ACC112 (cell line): Measurements from ENCODE around the gene SLC13A2.

ENCODE experiments used
- H2AFZ ChIP-seq: fragments of 200-600 bp; sonication (generic); one replicate; pipeline ENCODE4 v1.6.0; 2017; ENCODE audit warnings: antibody characterized with exemption, low read length; ENCODE audit not compliant: unreplicated experiment
- H3K27ac ChIP-seq: fragments of 200-600 bp; sonication (generic); 2 replicates; pipeline ENCODE4 v1.5.1; 2014; ENCODE audit warnings: low read depth, mild to moderate bottlenecking, antibody characterized with exemption, low read length, moderate library complexity
- H3K27me3 ChIP-seq: fragments of 200-600 bp; sonication (generic); 2 replicates; pipeline ENCODE4 v1.6.1; 2014; ENCODE audit warnings: mild to moderate bottlenecking, antibody characterized with exemption, low read length, moderate library complexity, mixed read lengths; ENCODE audit not compliant: insufficient read depth
- H3K36me3 ChIP-seq: fragments of 200-600 bp; sonication (generic); 2 replicates; pipeline ENCODE4 v1.6.1; 2016; ENCODE audit warnings: mild to moderate bottlenecking, antibody characterized with exemption, low read length, moderate library complexity, mixed read lengths; ENCODE audit not compliant: insufficient read depth
- H3K4me1 ChIP-seq: fragments of 200-600 bp; sonication (generic); one replicate; pipeline ENCODE4 v1.6.1; 2016; ENCODE audit warnings: low read length, mixed read lengths; ENCODE audit not compliant: insufficient read depth, unreplicated experiment, control insufficient read depth
- H3K4me3 ChIP-seq: fragments of 200-600 bp; sonication (generic); 2 replicates; pipeline ENCODE4 v1.5.1; 2014; ENCODE audit warnings: mild to moderate bottlenecking, low read depth, low read length
- H3K79me2 ChIP-seq: fragments of 200-600 bp; sonication (generic); one replicate; pipeline ENCODE4 v1.6.0; 2016; ENCODE audit warnings: low read length; ENCODE audit not compliant: control insufficient read depth, unreplicated experiment, insufficient read depth

SLC13A2 gene

DNA sequence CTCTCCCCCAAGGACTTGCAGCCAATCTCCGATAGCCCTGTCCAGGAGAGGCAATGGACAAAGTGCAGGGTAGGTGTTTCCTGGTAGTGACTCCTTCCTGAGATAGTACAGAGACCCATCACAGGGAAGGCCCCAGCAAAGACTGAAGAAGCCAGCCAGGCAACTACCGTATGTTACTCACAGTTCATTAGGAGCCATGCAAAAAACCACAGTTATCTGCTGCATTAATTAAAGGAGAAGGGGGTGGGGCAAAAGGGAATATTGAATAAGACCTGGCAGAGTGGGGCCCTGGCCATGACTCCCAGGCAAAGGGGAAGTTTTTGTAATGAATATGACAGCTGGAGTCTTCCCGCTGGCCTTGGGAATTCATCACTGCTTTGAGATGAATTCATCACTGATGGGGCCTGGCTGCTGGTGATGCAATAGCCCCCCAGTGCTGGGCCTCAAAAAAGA lies 2.5 kb upstream of the SLC13A2 start:
- H3K79me2 ChIP-seq: no peaks in the 10 kb centered on the region
- no peak overlapping the region for H2AFZ ChIP-seq
- peaks cover 7% of the 10 kb centered on the region for H3K4me1 ChIP-seq
- H3K36me3 ChIP-seq: no peaks in the 10 kb centered on the region
- H3K4me3 ChIP-seq: no peak overlapping the region
- no peak overlapping the region for H3K27ac ChIP-seq
- peaks cover 20% of the 10 kb centered on the region; the same call in 1 of the 2 replicates for H3K27me3 ChIP-seq

- H3K4me1 ChIP-seq: peaks cover 6% of the 10 kb centered on the region
- H3K36me3 ChIP-seq: no peaks in the 10 kb centered on the region
- H3K27me3 ChIP-seq: peaks cover 15% of the 10 kb centered on the region; the same call in 1 of the 2 replicates
- H3K4me3 ChIP-seq: no peak overlapping the region
- H3K27ac ChIP-seq: no peak overlapping the region
- no peak overlapping the region for H2AFZ ChIP-seq
- no peaks in the 10 kb centered on the region for H3K79me2 ChIP-seq
These were observed 1.7 kb upstream of the SLC13A2 start for GRCh38 chr17:28471531-28472342.

DNA sequence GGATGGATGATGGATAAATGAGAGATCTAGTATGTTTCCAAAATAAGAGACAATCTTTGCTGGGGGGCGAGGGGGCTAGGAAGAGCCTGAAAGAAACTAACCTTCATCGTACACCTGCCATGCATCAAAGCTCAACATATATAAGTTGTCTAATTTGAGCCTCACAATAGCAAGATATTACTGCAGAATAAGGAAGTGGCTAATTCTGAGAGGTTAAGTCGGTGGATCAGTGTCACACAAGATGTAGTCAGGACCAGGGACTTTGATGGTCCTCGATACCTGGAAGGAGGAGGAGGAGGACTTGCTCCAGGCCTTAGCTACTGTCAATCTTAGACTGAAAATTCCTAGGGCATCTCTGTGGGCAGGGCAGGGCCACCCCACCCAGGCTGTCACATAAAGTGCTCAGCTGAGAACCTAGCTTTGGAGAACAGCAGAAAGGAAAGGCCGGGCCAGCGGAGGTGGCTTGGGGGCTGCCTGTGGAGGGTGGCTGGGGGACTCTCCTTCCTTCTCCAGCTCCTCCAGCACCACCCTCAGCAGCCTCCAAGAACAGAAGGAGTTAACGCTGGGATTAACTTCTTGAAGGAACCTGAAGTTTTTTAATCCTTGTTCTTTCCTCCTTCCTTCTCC lies 460 bp upstream of the SLC13A2 start:
- no peaks in the 10 kb centered on the region for H3K36me3 ChIP-seq
- H3K4me3 ChIP-seq: no peak overlapping the region
- peaks cover 15% of the 10 kb centered on the region; the same call in 1 of the 2 replicates for H3K27me3 ChIP-seq
- H2AFZ ChIP-seq: no peak overlapping the region
- no peaks in the 10 kb centered on the region for H3K4me1 ChIP-seq
- no peaks in the 10 kb centered on the region for H3K79me2 ChIP-seq
- no peak overlapping the region for H3K27ac ChIP-seq

DNA sequence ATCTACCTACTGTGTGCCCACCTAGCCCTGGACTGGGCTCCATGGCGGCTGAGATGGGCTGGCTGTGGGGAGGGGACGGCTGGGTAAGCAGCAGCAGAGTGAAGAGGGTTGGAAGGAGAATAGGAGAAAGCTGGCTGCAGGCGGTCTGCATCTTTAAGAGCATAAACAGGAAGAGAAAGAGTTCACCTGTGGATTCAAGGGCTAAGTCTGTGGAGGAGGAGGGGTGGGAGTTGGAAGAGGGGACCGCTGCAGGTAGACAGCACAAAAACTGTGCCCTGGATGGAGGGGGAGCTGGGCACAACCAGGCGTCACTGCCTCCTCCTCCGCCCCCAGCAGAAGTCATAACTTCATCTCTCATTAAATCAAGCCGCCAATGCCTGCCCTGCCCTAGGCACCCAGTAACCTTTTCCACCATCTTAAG lies 677 bp downstream of the SLC13A2 start:
- Histone ChIP-seq H3K27ac (no peak overlapping the region), H3K27me3 (peaks cover 7% of the 10 kb centered on the region; the same call in 1 of the 2 replicates), H3K4me1 (no peaks in the 10 kb centered on the region), H3K36me3 (no peaks in the 10 kb centered on the region), H2AFZ (no peak overlapping the region), H3K4me3 (no peak overlapping the region), H3K79me2 (no peaks in the 10 kb centered on the region)

- peaks cover 7% of the 10 kb centered on the region; the same call in 1 of the 2 replicates for H3K27me3 ChIP-seq
- no peaks in the 10 kb centered on the region for H3K36me3 ChIP-seq
- H3K4me3 ChIP-seq: no peak overlapping the region
- H3K27ac ChIP-seq: no peak overlapping the region
- no peak overlapping the region for H2AFZ ChIP-seq
- H3K79me2 ChIP-seq: no peaks in the 10 kb centered on the region
- H3K4me1 ChIP-seq: no peaks in the 10 kb centered on the region
These were observed 1.9 kb downstream of the SLC13A2 start for GRCh38 chr17:28475151-28475900.

- Histone ChIP-seq H3K4me3 (no peak overlapping the region), H3K27me3 (peaks cover 10% of the 10 kb centered on the region; the same call in 1 of the 2 replicates), H3K4me1 (no peaks in the 10 kb centered on the region), H3K79me2 (no peaks in the 10 kb centered on the region), H2AFZ (no peak overlapping the region), H3K27ac (no peak overlapping the region), H3K36me3 (no peaks in the 10 kb centered on the region)
These were observed 2.8 kb downstream of the SLC13A2 start for GRCh38 chr17:28476076-28476865.

DNA sequence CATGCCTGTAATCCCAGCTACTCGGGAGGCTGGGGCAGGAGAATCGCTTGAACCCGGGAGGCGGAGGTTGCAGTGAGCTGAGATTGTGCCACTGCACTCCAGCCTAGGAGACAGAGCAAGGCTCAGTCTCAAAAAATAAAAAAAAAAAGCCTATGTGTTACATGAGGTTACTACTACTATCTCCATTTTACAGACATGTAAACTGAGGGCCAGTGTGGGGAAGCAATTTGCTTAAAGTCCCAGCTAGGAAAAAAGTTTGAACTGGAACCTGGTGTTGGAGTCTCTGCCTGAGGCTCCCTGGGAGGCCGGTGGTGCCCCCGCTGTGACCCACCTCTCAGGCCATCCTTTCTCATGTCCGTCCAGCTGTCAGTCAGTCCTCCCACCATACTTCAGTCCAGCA lies 4.5 kb downstream of the SLC13A2 start:
- Histone ChIP-seq H3K4me3 (no peak overlapping the region), H2AFZ (no peak overlapping the region), H3K36me3 (no peaks in the 10 kb centered on the region), H3K79me2 (no peaks in the 10 kb centered on the region), H3K27me3 (peaks cover 5% of the 10 kb centered on the region; the same call in 1 of the 2 replicates), H3K4me1 (no peaks in the 10 kb centered on the region), H3K27ac (no peak overlapping the region)

- Histone ChIP-seq H3K36me3 (no peaks in the 10 kb centered on the region), H3K79me2 (no peaks in the 10 kb centered on the region), H3K27ac (no peak overlapping the region), H2AFZ (no peak overlapping the region), H3K27me3 (0 out of 2 replicates have a peak, but pooled peaks cover 7% of the 10 kb centered on the region), H3K4me3 (no peak overlapping the region), H3K4me1 (no peaks in the 10 kb centered on the region)
These were observed 5.5 kb downstream of the SLC13A2 start for GRCh38 chr17:28478712-28479615.

DNA sequence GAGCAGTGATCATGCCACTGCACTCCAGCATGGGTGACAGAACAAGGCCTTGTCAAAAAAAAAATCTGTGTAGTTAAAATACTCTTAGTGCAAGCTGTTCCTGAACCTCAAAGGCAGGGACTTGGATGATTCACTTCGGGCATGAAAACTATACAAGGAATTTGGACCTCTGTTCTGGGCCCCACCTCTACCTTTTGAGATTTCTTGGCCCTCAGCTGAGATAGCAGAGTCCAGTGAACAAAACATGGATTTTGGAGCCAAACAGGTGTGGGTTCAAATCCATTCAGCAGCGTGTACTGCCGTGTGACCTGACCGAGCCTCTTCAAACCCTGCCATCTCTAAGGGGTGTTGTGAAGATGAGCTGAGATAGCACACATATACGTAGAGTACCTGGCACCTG lies 6.8 kb downstream of the SLC13A2 start:
- Histone ChIP-seq H3K36me3 (no peaks in the 10 kb centered on the region), H3K4me3 (no peak overlapping the region), H3K27ac (no peak overlapping the region), H2AFZ (no peak overlapping the region), H3K79me2 (no peaks in the 10 kb centered on the region), H3K27me3 (peaks cover 14% of the 10 kb centered on the region), H3K4me1 (no peaks in the 10 kb centered on the region)
